Measurements from ENCODE around the gene SMYD1. TPM values are rescaled to one million over a fixed set of nuclear protein-coding genes. Genes with fewer than 3 reads are reported as not detected.

SMYD1 gene
- total RNA-seq, 1 experiment from 2014 or later, result not detected

- Histone ChIP-seq H3K4me1 (ENCODE audit: control insufficient read depth, insufficient read depth, low read length) (no peaks in the 10 kb centered on the region), H3K27ac (ENCODE audit: low read length) (no peak overlapping the region), H3K36me3 (ENCODE audit: control insufficient read depth, insufficient read depth, low read length) (no peaks in the 10 kb centered on the region), H3K27me3 (ENCODE audit: control insufficient read depth, insufficient read depth, low read length) (peaks cover 15% of the 10 kb centered on the region), H3K4me3 (ENCODE audit: low read depth in 2 of 2, low read length in 2 of 2) (no peak overlapping the region), H3K9me3 (ENCODE audit: control insufficient read depth, insufficient read depth, low read depth, low read length) (no peaks in the 10 kb centered on the region)
- POLR2A ChIA-PET, result no interaction called here
- in situ Hi-C loops (cut with HindIII; ENCODE audit: low pct_unique_long_range_greater_than_20kb, low sequenced_read_pairs) (no loop called here), intact Hi-C loops (cut with micrococcal nuclease; ENCODE audit: unreplicated experiment) (no loop called here)
- no TSS peak for BruUV-seq (replicated peaks)
- CTCF ChIA-PET, result no interaction called here
- TF ChIP-seq TCF7L2 (IDR thresholded peaks at IDR 0.05; ENCODE audit: low read depth, low read length), result no peak
- no peak for TF ChIP-seq CTCF (IDR thresholded peaks at IDR 0.05)
- no peak for TF ChIP-seq POLR2AphosphoS5 (IDR thresholded peaks at IDR 0.05; ENCODE audit: low read depth, low read length)
- TF ChIP-seq SIN3A (IDR thresholded peaks at IDR 0.05; ENCODE audit: borderline replicate concordance, insufficient read depth, low read depth, low read length), result no peak
- TF ChIP-seq, protein P1, sequence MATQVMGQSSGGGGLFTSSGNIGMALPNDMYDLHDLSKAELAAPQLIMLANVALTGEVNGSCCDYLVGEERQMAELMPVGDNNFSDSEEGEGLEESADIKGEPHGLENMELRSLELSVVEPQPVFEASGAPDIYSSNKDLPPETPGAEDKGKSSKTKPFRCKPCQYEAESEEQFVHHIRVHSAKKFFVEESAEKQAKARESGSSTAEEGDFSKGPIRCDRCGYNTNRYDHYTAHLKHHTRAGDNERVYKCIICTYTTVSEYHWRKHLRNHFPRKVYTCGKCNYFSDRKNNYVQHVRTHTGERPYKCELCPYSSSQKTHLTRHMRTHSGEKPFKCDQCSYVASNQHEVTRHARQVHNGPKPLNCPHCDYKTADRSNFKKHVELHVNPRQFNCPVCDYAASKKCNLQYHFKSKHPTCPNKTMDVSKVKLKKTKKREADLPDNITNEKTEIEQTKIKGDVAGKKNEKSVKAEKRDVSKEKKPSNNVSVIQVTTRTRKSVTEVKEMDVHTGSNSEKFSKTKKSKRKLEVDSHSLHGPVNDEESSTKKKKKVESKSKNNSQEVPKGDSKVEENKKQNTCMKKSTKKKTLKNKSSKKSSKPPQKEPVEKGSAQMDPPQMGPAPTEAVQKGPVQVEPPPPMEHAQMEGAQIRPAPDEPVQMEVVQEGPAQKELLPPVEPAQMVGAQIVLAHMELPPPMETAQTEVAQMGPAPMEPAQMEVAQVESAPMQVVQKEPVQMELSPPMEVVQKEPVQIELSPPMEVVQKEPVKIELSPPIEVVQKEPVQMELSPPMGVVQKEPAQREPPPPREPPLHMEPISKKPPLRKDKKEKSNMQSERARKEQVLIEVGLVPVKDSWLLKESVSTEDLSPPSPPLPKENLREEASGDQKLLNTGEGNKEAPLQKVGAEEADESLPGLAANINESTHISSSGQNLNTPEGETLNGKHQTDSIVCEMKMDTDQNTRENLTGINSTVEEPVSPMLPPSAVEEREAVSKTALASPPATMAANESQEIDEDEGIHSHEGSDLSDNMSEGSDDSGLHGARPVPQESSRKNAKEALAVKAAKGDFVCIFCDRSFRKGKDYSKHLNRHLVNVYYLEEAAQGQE (IDR thresholded peaks at IDR 0.05; ENCODE audit: insufficient read depth in 1 of 2, low read depth in 2 of 2, low read length in 1 of 2), result no peak
- DNase-seq (ENCODE audit: low read depth, low spot score), result no peak
- no peak for ATAC-seq
Observed at GRCh38 chr2:88099798-88100488, 32.3 kb downstream of the SMYD1 start.

GRCh38 chr2:88100489-88100858 is 32.8 kb downstream of the SMYD1 start:
- no peak overlapping the region for H3K4me3 ChIP-seq (ENCODE audit: low read depth in 2 of 2, low read length in 2 of 2)
- H3K27ac ChIP-seq (ENCODE audit: low read length), result no peak overlapping the region
- H3K9me3 ChIP-seq (ENCODE audit: control insufficient read depth, insufficient read depth, low read depth, low read length), result no peaks in the 10 kb centered on the region
- TF ChIP-seq SIN3A (IDR thresholded peaks at IDR 0.05; ENCODE audit: borderline replicate concordance, insufficient read depth, low read depth, low read length) (no peak), TCF7L2 (IDR thresholded peaks at IDR 0.05; ENCODE audit: low read depth, low read length) (no peak), POLR2AphosphoS5 (IDR thresholded peaks at IDR 0.05; ENCODE audit: low read depth, low read length) (no peak), CTCF (IDR thresholded peaks at IDR 0.05) (no peak)
- TF ChIP-seq, protein P1 (IDR thresholded peaks at IDR 0.05; ENCODE audit: insufficient read depth in 1 of 2, low read depth in 2 of 2, low read length in 1 of 2), result no peak
- no peak for ATAC-seq
- intact Hi-C loops (cut with micrococcal nuclease; ENCODE audit: unreplicated experiment) (no loop called here), in situ Hi-C loops (cut with HindIII; ENCODE audit: low pct_unique_long_range_greater_than_20kb, low sequenced_read_pairs) (no loop called here)
- H3K27me3 ChIP-seq (ENCODE audit: control insufficient read depth, insufficient read depth, low read length), result peaks cover 14% of the 10 kb centered on the region
- H3K4me1 ChIP-seq (ENCODE audit: control insufficient read depth, insufficient read depth, low read length), result no peaks in the 10 kb centered on the region
- BruUV-seq (replicated peaks), result no TSS peak
- no peaks in the 10 kb centered on the region for H3K36me3 ChIP-seq (ENCODE audit: control insufficient read depth, insufficient read depth, low read length)
- CTCF ChIA-PET, result no interaction called here
- DNase-seq (ENCODE audit: low read depth, low spot score), result no peak
- POLR2A ChIA-PET, result no interaction called here

Data from Panc1 (cell line).